GM08714 (cell line): ENCODE results near the gene TRIO.

Experiments used
- H3K4me3 ChIP-seq: fragments of 200-500 bp; sonication (Bioruptor generic); 2 replicates; pipeline ENCODE4 v1.5.1; 2014; ENCODE audit warnings: mild to moderate bottlenecking, low read length, inconsistent platforms
- ZNF274 ChIP-seq: IDR thresholded peaks from 2 replicates; pipeline ENCODE4 v1.6.1; 2012; ENCODE audit warnings: mild to moderate bottlenecking, low read depth, low read length

Gene TRIO

DNA sequence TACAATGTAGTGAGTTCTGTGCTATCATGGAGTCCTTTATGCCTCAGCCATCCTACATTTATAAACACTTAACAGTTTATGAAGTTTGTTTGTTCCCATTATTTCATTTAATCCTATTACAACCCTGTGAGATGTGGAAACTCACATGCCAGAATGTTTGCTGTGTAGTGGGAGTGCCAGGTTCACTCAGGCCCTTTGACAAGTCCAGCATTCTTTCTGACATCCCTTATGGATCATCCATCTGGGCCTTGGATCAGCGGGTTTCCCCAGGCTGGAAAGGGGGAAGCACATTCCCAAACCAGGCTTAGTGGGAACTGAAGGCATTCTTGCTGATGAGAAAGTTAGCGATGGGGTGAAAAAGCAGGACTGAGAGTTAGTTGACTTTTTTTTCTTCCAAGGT is 310.3 kb downstream of the TRIO start:
- no peak overlapping the region for H3K4me3 ChIP-seq
- TF ChIP-seq ZNF274, result no peak

DNA sequence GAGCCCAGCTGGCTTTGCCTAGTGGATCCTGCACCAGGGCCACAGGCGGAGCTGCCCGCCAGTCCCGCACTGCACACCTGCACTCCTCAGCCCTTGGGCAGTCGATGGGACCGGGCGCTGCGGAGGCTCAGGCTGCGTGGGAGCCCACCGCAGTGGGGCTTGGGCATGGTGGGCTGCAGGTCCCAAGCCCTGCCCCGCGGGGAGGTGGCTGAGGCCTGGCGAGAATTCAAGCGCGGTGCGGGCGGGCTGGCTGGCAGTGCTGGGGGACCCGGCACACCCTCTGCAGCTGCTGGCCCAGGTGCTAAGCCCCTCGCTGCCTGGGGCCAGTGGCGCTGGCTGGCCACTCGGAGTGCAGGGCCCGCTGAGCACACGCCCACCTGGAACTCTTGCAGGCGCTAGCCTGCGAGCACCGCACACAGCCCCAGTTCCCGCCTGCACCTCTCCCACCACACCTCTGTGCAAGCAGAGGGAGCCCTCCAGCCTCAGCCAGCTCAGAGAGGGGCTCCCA is 312.7 kb downstream of the TRIO start:
- no peak overlapping the region for H3K4me3 ChIP-seq
- TF ChIP-seq ZNF274, result no peak

DNA sequence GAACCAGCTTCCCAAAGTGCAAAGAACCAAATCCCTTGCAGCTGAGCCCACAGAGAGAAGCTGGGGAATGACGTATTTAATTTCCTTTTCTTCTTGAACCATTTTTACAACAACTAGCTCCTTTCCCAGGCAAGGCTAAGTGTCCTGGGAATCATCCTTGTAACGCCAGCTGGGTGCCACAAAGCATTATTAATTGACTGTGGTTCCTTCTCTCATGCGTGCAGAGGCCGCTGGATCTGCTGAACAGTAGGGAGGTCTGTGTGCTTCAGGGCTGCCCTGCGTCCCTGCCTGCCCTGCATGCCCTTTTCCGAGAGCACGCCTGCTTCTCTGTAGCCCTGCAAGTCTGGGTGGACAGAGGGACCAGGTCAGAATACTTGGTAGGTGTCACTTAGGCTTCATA is 314.3 kb downstream of the TRIO start:
- TF ChIP-seq ZNF274, result no peak
- no peak overlapping the region for H3K4me3 ChIP-seq

DNA sequence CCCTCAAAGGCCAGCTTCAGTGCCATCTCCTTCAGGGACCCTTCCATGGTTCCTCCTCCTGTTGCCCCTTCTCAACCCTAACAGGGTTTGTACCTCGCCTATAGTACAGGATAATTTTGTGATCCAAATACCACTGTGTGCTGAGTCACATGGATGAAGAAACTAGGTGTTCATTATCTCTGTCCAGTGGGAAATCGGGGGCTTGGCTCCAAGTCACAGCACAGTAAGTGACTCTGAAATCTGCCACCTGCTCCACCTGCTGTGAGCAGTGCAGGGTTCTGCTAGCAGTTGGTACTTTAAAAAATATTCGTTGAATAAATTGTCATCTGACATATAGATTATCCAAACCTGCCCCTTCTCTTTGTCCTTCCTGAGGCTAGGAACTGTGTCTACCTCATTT is 315.3 kb downstream of the TRIO start:
- H3K4me3 ChIP-seq, result no peak overlapping the region
- TF ChIP-seq ZNF274, result no peak

DNA sequence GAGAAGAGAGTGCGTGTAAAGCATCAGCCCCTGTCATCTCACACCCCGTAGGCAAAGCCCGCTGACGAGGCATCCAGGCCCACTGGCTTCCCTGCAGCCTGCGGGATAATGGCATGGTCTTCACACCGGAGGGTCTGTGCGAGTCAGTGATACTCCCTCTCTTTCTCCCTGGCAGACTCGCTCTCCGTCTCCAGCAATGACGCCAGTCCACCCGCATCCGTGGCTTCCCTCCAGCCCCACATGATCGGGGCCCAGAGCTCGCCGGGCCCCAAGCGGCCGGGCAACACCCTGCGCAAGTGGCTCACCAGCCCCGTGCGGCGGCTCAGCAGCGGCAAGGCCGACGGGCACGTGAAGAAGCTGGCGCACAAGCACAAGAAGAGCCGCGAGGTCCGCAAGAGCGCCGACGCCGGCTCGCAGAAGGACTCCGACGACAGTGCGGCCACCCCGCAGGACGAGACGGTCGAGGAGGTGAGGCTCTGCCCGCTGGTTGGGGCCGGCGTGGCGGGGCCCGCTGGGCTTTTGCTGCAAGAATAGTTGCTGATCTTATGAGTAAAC is 317.8 kb downstream of the TRIO start:
- no peak overlapping the region for H3K4me3 ChIP-seq
- no peak for TF ChIP-seq ZNF274

- no peak overlapping the region for H3K4me3 ChIP-seq
- TF ChIP-seq ZNF274, result no peak
Observed at GRCh38 chr5:14462681-14463080, 319.5 kb downstream of the TRIO start.

GRCh38 chr5:14463629-14464028 is 320.5 kb downstream of the TRIO start:
- no peak for TF ChIP-seq ZNF274
- H3K4me3 ChIP-seq, result no peak overlapping the region

DNA sequence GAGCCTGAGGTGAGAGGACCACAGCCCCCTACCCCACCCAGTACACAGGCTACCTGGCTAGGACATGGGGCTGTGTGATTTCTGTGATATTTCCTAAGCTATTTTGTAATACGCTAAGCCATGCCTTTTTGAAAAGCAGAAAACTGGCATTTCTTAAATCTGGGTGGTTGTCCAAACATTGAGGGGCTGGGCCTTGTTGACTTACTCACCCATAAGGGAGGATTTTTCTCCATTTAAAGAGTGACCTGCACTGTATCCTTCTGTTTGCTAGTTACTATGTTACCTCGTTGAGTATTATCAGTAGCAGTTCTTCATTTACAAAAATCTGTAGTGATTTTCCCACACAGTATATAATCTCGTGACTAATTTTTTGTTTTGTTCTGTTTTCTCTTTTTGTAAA is 321.0 kb downstream of the TRIO start:
- TF ChIP-seq ZNF274, result no peak
- H3K4me3 ChIP-seq, result no peak overlapping the region

DNA sequence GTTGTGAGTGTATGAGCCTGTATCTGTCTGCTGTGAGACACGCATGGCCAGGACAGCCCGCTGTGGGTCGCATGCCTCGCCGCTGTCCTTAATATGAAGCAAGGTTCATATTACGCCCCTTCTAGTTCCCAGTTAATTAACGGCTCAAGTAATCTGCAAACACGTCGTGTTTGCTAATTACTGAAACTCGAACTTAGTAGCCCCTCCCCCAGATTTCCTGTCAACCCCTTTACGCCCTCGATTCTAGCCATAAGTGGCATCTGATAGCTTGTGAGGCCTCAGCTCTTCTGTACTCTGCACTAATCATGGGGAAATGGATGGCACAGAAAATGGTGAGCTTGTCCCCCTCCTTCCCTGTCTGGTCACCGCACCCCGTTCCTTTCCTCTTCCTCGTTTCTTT is 321.5 kb downstream of the TRIO start:
- TF ChIP-seq ZNF274, result no peak
- H3K4me3 ChIP-seq, result no peak overlapping the region

DNA sequence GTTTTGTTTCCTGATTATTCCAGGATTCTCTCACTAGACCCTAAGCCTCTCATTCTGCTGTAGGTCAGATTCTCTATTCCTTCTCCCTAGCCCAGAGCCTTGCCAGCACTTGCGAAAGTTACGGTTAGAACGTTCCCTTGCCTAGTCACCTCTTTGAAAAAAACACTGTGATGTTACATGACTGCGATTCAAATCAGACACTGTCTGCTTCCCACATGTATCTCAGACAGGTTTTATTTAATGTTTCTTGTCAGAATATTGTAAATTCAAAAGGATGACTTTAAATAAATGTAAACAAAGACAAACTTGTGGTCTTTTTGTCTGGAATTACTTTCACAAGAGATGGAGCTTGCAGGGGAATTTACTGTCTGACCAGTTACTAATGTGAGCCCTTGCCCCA is 322.0 kb downstream of the TRIO start:
- H3K4me3 ChIP-seq, result no peak overlapping the region
- no peak for TF ChIP-seq ZNF274

DNA sequence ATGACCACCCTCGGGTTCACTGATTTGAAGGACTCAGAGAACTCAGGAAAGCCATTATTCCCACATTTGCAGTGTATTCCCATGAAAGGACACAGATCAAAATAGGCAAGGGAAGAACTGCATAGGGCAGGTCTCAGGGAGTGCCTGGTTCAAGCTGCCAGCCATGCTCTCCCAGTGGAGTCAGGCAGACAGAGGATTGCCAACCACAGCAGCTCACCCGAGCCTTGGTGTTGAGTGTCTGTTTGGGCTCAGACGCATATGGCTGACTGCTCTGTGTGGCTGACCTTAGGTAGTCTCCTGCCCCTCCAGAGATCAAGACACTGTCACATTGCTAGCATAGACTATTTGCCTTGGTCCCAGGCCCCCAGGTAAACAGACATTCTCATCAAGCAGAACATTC is 322.6 kb downstream of the TRIO start:
- no peak for TF ChIP-seq ZNF274
- H3K4me3 ChIP-seq, result no peak overlapping the region

DNA sequence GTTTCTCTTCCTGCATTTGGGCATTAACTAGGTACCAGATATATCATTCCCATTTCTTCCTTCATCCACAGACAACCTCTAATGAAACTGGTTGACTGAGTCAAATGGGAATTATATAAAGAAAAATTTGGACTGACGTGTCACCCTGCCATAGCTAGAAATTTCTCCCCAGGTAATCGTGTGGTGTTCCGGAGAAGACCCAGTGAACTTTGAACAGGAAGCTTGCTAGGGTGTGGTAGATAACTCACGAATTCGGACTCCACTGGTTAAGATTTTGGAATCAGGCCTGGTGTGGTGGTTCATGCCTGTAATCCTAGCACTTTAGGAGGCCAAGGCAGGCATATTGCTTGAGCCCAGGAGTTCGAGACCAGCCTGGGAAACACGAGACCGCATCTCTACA is 324.1 kb downstream of the TRIO start:
- TF ChIP-seq ZNF274, result no peak
- H3K4me3 ChIP-seq, result no peak overlapping the region

DNA sequence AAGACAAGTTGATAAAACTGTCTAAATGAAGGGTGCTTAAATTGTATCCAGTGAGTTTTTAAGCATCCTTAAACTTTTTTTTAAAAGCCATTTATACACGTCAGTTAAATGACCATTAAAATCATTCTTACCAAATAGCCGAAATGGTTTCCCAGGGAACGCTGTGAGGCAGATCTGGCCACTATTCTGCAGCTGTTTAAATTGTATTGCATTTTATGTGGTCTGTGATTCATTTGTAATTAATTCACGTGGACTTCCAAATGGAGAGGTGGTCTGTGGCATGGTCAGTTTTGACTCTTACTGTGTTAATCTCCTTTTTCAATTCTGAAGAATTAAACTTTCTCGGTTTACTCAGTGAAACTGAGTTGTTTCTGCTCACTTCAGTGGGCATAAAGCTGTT is 324.7 kb downstream of the TRIO start:
- no peak overlapping the region for H3K4me3 ChIP-seq
- no peak for TF ChIP-seq ZNF274

- no peak overlapping the region for H3K4me3 ChIP-seq
- no peak for TF ChIP-seq ZNF274
Observed at GRCh38 chr5:14469551-14470377, 326.6 kb downstream of the TRIO start.

- no peak overlapping the region for H3K4me3 ChIP-seq
- no peak for TF ChIP-seq ZNF274
Observed at GRCh38 chr5:14471507-14471906, 328.4 kb downstream of the TRIO start.
